GM21825 (cell line): Measurements from ENCODE around the gene ZNF175.

Source experiments
- ATAC-seq: cut with Tn5 transposase; IDR thresholded peaks from one replicate; pipeline ENCODE4 v1.9.1; 2021; ENCODE audit warnings: mild to moderate bottlenecking, moderate library complexity; ENCODE audit not compliant: unreplicated experiment

ZNF175 gene

GRCh38 chr19:51549533-51550324 is 21.4 kb upstream of the ZNF175 start:
- no peak for ATAC-seq

GRCh38 chr19:51550848-51551672 is 20.0 kb upstream of the ZNF175 start:
- no peak for ATAC-seq

DNA sequence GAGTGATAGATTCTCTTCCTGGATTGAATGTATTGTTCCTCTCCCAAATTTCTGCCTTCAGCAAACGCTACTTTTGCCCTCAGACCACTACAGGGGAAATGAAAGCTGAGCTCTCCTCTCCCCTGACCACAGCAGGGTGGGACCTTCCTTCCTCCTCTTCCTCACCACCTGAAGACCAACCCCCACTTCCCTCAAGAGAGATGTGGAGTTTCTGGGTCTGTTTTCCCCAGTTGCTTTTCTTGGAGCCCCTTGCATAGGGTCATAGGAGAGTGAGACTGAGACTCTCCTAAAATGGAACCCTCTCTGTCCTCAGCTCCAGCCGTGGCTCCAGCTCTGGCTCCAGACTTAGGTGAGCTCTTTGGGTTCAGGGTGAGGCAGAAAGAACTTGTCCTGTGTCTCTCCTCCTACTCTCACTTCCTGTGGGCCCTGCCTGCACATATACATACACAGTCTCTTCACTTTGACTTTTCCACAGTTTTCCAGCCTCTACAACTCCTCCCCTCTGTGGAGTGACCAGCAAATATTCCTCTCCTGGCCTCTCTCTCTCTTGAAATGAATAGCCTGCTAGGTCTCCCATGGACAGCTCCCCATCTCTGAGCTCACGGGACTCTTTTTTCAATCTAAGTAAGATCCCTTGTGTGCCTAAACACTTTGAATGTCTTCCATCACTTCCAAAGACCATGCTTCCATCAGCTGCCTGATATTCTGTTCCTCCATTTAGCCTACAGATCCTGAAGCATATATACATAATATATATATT is 19.2 kb upstream of the ZNF175 start:
- ATAC-seq, result no peak

- no peak for ATAC-seq
Measured at GRCh38 chr19:51552608-51552995, 18.5 kb upstream of the ZNF175 start.

DNA sequence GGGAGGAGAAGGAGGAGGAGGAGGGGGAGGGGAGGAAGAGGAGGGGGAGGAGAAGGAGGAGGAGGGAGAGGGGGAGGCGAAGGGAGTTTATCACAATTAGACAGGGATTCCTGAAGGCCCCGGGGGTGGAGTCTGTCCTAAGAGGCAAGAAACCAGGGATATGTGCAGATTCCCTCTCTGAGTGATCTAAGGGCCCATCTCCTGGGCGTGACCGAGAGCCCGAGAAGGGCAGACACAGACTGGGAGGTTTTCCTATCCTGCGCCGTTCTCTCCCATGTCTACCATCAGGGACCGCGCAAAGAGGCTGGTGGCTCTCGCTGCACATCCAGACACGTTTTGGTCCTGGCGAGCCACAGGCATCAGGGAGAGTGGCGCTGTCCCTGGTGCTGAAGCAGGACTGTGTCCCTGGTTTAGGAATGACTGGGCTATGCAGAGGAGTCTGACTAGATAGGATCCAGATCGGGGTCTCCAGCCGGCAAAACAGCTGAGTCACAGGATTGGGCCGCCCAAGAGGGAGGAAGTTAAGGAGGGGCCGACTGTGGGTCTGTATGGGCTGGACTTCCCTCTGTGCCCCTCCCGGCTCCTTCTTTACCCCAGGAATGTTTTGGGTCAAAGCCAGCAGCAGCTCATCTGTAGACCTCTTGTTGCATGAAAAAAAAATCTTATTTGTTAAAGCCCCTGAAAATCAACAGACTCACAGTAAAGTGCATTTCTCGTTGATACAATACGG is 17.9 kb upstream of the ZNF175 start:
- no peak for ATAC-seq

DNA sequence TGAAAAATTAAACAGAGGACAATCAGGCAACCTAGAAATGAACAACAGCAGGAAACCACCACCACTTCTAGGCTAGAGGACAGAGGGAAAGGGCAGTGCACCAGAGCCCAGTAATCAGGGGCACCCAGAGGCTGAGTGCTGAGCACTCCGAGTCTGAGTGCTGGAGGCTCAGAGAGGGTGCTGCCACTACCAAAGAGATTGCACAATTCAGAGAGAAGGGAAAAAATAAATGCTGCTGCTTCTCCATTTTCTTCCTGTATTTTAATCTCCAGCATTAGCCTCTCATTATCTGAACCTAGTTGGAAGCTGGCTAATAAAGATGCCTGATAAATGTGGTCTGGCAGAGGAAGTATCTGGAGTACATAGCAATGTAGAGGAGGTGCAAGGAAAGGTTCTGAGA is 11.8 kb upstream of the ZNF175 start:
- ATAC-seq, result no peak

GRCh38 chr19:51560339-51560738 is 10.7 kb upstream of the ZNF175 start:
- ATAC-seq, result no peak

DNA sequence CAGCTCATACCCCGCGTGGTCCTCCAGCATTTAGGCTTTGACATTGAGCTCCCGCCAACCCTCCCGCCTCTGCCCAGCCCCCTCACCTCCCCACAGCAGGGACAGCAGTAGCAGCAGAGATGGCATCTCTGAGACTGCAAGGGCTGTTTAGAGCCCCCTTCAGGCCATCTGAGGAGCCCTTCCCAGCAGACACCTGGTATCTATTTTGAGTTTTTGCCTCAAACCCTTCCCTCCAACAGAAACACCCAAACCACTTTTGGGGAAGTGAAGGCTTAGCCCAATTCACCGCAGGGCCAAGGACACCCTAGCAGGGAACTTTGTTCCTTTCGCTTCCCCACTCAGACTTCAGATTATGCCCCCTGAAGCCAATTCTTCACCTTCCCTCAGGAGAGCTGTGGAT is 6.3 kb upstream of the ZNF175 start:
- no peak for ATAC-seq

- no peak for ATAC-seq
Measured at GRCh38 chr19:51565583-51565982, 5.5 kb upstream of the ZNF175 start.

GRCh38 chr19:51566489-51567100 is 4.5 kb upstream of the ZNF175 start:
- ATAC-seq, result no peak

DNA sequence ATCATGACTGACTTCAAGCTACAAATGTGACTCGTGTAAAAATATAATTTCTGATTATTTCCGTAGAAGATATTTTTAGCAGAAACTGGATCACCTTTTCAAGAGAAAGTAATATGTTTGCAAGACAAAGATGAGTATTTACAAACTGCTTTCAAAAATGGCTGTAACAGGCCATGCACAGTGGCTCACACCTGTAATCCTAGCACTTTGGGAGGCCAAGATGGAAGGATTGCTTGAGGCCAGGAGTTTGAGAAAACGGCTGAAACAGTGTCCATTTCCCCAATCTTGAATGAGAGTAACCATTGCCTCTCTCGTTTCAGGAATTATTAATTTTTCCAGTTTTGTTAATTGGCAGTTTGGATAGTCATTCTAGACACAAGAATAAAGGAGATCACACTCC is 3.5 kb upstream of the ZNF175 start:
- no peak for ATAC-seq

- ATAC-seq, result no peak
Measured at GRCh38 chr19:51568456-51568855, 2.6 kb upstream of the ZNF175 start.

DNA sequence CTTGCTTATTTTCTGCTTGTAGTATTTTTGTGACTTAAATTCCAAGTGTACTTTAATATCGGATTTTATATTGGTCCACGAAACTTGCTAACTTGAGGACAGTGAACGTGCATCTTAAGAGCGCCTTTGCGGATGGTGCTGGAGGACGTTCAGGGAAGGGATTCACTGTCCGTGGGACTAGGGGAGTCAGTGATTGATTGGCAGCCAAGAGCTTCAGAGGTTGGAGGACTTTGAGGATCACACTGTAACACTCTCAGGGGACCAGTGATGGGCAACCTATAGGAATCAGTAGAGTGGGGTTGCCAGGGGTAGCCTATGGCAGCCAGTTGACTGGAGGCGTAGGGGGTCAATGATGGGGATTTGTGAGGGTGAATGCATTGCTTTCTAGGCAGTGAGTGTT is 516 bp downstream of the ZNF175 start:
- ATAC-seq, result peak; percentile 17

DNA sequence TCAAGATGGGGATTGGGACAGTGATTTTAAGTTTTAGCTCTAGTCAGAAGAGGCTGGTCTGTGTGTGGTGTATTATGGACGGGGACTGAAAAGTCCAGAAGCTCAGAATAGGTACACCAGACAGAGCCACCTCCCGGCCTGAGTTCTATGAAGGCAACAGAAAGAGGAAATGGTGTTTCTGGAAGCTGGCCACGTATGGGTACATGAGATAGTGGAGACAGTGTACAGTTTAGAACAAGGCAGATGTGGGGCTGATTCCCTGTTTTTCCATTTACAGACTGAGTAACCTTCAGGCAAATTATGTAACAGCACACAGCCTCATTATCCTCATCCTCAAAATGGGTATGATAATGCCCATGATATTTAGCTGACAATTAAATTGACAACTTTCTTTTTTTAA is 1.3 kb downstream of the ZNF175 start:
- no peak for ATAC-seq

- ATAC-seq, result no peak
Measured at GRCh38 chr19:51572908-51573307, 1.8 kb downstream of the ZNF175 start.

- no peak for ATAC-seq
Measured at GRCh38 chr19:51573331-51573730, 2.2 kb downstream of the ZNF175 start.

DNA sequence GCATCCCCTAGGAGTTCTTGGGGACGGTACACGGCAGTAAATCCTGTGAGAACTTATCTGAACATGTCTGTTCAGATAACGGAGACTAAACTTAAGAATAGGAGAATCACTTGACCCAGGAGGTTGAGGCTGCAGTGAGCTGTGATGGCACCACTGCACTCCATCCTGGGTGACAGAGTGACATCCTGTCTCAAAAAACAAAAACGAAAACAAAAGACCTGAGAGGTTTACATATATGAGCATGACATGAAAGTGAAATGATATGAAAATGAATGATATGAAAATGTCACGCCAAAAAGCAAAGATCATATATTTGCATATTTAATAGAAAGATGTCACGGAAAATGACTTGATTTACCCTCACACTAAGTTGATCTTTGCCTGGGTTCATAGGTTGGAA is 5.8 kb downstream of the ZNF175 start:
- peak; percentile 62 for ATAC-seq

GRCh38 chr19:51586103-51586728 is 15.1 kb downstream of the ZNF175 start:
- no peak for ATAC-seq

DNA sequence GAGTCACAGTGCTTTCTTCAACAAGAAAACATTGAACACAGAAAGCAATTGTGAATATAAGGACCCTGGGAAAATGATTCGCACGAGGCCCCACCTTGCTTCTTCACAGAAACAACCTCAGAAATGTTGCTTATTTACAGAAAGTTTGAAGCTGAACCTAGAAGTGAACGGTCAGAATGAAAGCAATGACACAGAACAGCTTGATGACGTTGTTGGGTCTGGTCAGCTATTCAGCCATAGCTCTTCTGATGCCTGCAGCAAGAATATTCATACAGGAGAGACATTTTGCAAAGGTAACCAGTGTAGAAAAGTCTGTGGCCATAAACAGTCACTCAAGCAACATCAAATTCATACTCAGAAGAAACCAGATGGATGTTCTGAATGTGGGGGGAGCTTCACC is 15.7 kb downstream of the ZNF175 start:
- no peak for ATAC-seq
